CD4-positive, alpha-beta T cell treated with Interleukin-12 subunit alpha and Interleukin-12 subunit beta, for 1 hour (primary cell): ENCODE results near the gene BRWD1.

Experiments used
- DNase-seq: peaks from one replicate; pipeline ENCODE4 v3.0.0-alpha.2; 2020

BRWD1 gene

GRCh38 chr21:39326607-39327307 lies 13.3 kb upstream of the BRWD1 start:
- DNase-seq = no peak

- no peak for DNase-seq
These were observed 12.0 kb upstream of the BRWD1 start for GRCh38 chr21:39325458-39325857.

- no peak for DNase-seq
These were observed 8.0 kb upstream of the BRWD1 start for GRCh38 chr21:39321424-39321823.

- no peak for DNase-seq
These were observed 6.4 kb upstream of the BRWD1 start for GRCh38 chr21:39319814-39320332.

- DNase-seq = no peak
These were observed 5.9 kb upstream of the BRWD1 start for GRCh38 chr21:39319251-39319756.

GRCh38 chr21:39318091-39318959 lies 4.9 kb upstream of the BRWD1 start:
- DNase-seq = no peak

GRCh38 chr21:39317134-39318090 lies 4.0 kb upstream of the BRWD1 start:
- DNase-seq = no peak

- no peak for DNase-seq
These were observed 3.3 kb upstream of the BRWD1 start for GRCh38 chr21:39316729-39317128.

GRCh38 chr21:39315603-39316445 lies 2.4 kb upstream of the BRWD1 start:
- DNase-seq = peak; percentile 55

- DNase-seq = peak; percentile 55
These were observed 953 bp upstream of the BRWD1 start for GRCh38 chr21:39314143-39315027.

- DNase-seq = no peak
These were observed 326 bp downstream of the BRWD1 start for GRCh38 chr21:39313042-39313570.

GRCh38 chr21:39312112-39313041 lies 1.1 kb downstream of the BRWD1 start:
- peak; percentile 95 for DNase-seq

GRCh38 chr21:39311164-39311563 lies 2.3 kb downstream of the BRWD1 start:
- no peak for DNase-seq

- no peak for DNase-seq
These were observed 6.0 kb downstream of the BRWD1 start for GRCh38 chr21:39307466-39307865.

GRCh38 chr21:39300587-39300986 lies 12.8 kb downstream of the BRWD1 start:
- no peak for DNase-seq

GRCh38 chr21:39296891-39297290 lies 16.5 kb downstream of the BRWD1 start:
- no peak for DNase-seq

- no peak for DNase-seq
These were observed 24.4 kb downstream of the BRWD1 start for GRCh38 chr21:39288987-39289386.

- no peak for DNase-seq
These were observed 30.5 kb downstream of the BRWD1 start for GRCh38 chr21:39282911-39283310.

- DNase-seq = no peak
These were observed 31.6 kb downstream of the BRWD1 start for GRCh38 chr21:39281853-39282252.
